ENCODE data around the gene KCNMA1.

GRCh38 chr10:76884673-76885275 lies 752.8 kb downstream of the KCNMA1 start:
- TF ChIP-seq CTCF (IDR thresholded peaks at IDR 0.05) (no peak), POLR2A (IDR thresholded peaks at IDR 0.05) (no peak)
